AG04450 (cell line): ENCODE measurements around the gene TRPM4. TPM values are rescaled to one million over a fixed set of nuclear protein-coding genes. Genes with fewer than 3 reads are reported as not detected.
"Not testable (repeated sequence)": the region's sequence is repeated elsewhere in the genome, so short reads cannot be mapped to it uniquely, and the experiment has no call there.

Experiments used
- CTCF ChIA-PET: fragments of 300-600, 350-600 bp; formaldehyde crosslinking; extraction: SDS; loops from one replicate; lab custom pipeline; 2022; ENCODE audit warnings: antibody characterized with exemption, inconsistent platforms; lab: Charles Lee
- POLR2A ChIA-PET: fragments of 350-600 bp; formaldehyde crosslinking; extraction: SDS; loops from one replicate; lab custom pipeline; 2021; ENCODE audit warnings: antibody characterized with exemption, inconsistent platforms; lab: Yijun Ruan, JAX
- DNase-seq: peaks from one replicate; pipeline ENCODE4 v3.0.0-alpha.2; 2011; ENCODE audit warnings: low read depth, low spot score
- H3K27ac ChIP-seq: one replicate; pipeline ENCODE4 v1.5.1; 2012; ENCODE audit warnings: low read depth, low read length, control low read depth
- H3K27me3 ChIP-seq: one replicate; pipeline ENCODE4 v1.6.0; 2012; ENCODE audit warnings: low read length; ENCODE audit not compliant: control insufficient read depth, insufficient read depth
- H3K4me3 ChIP-seq: 2 replicates; pipeline ENCODE4 v1.5.1; 2011; ENCODE audit warnings: mild to moderate bottlenecking, low read depth, low read length, control low read depth
- H3K9me3 ChIP-seq: 2 replicates; pipeline ENCODE4 v1.5.1; 2012; ENCODE audit warnings: low read length; ENCODE audit not compliant: control insufficient read depth, insufficient read depth
- CTCF ChIP-seq: IDR thresholded peaks from 2 replicates; pipeline ENCODE4 v1.5.1; 2011; ENCODE audit warnings: low read depth, low read length, control low read depth, inconsistent platforms
- polyA plus RNA-seq: library from polyadenylated mRNA; depleted of rRNA; stranded (reverse); fragments of >200 nt; gene quantifications from 2 replicates; pipeline ENCODE4 v1.2.3, GENCODE V29; 2011

The TRPM4 gene
- polyA plus RNA-seq, 1 experiment, result 4.3 TPM

GRCh38 chr19:49120868-49121267, 36.7 kb upstream of the TRPM4 start:
- POLR2A ChIA-PET, result interaction anchor here (0.8 kb wide), 1 partner anchor 29 kb away, joined by 3 read pairs; no protein-coding TSS in a partner anchor
- no peak for DNase-seq
- peaks cover 5% of the 10 kb centered on the region for H3K27me3 ChIP-seq

GRCh38 chr19:49121841-49122240, 35.8 kb upstream of the TRPM4 start:
- H3K27ac ChIP-seq, H3K27me3 ChIP-seq, H3K9me3 ChIP-seq, H3K4me3 ChIP-seq, POLR2A ChIA-PET, DNase-seq: not testable (repeated sequence)
- CTCF ChIA-PET, result interaction anchor here (1.9 kb wide), 1 partner anchor 25 kb away, joined by 4 read pairs; no protein-coding TSS in a partner anchor

More at GRCh38 chr19:49120868-49121267, 36.7 kb upstream of the TRPM4 start:
- CTCF ChIA-PET, result interaction anchor here (1.4 to 1.9 kb wide), 3 partner anchors 23 to 105 kb away, joined by 4 to 6 read pairs (median 4); no protein-coding TSS in a partner anchor
- no peak overlapping the region for H3K4me3 ChIP-seq
- H3K27ac ChIP-seq, result no peak overlapping the region
- no peaks in the 10 kb centered on the region for H3K9me3 ChIP-seq
- no peak for TF ChIP-seq CTCF

- DNase-seq, POLR2A ChIA-PET, H3K9me3 ChIP-seq, H3K27ac ChIP-seq, H3K27me3 ChIP-seq, H3K4me3 ChIP-seq: not testable (repeated sequence)
- CTCF ChIA-PET, result interaction anchor here (0.6 to 1.5 kb wide), 2 partner anchors 10 kb away, joined by 3 to 5 read pairs; no protein-coding TSS in a partner anchor
Measured at GRCh38 chr19:49123285-49123684, 34.3 kb upstream of the TRPM4 start.

- CTCF ChIA-PET, result interaction anchor here (0.5 kb wide), 1 partner anchor 49 kb away, joined by 3 read pairs; no protein-coding TSS in a partner anchor
- H3K27me3 ChIP-seq, result peaks cover 9% of the 10 kb centered on the region
- no peak overlapping the region for H3K27ac ChIP-seq
- TF ChIP-seq CTCF, result no peak
- H3K4me3 ChIP-seq, result no peak overlapping the region
- peaks cover under 1% of the 10 kb centered on the region; the same call in 1 of the 2 replicates for H3K9me3 ChIP-seq
- no peak for DNase-seq
- POLR2A ChIA-PET, result no interaction called here
Measured at GRCh38 chr19:49125025-49125731, 32.4 kb upstream of the TRPM4 start.

GRCh38 chr19:49126575-49126974, 31.0 kb upstream of the TRPM4 start:
- no peak for TF ChIP-seq CTCF
- Histone ChIP-seq H3K9me3 (peaks cover 4% of the 10 kb centered on the region; the same call in 1 of the 2 replicates), H3K27me3 (peaks cover 9% of the 10 kb centered on the region), H3K4me3 (no peak overlapping the region), H3K27ac (no peak overlapping the region)
- CTCF ChIA-PET, result interaction anchor here (0.6 kb wide), 3 partner anchors 18 to 70 kb away, joined by 4 to 6 read pairs (median 4); no protein-coding TSS in a partner anchor
- POLR2A ChIA-PET, result no interaction called here
- DNase-seq, result no peak

- H3K9me3 ChIP-seq, DNase-seq, POLR2A ChIA-PET, H3K27me3 ChIP-seq, H3K27ac ChIP-seq, H3K4me3 ChIP-seq: not testable (repeated sequence)
- CTCF ChIA-PET, result interaction anchor here (0.6 to 1.8 kb wide), 6 partner anchors 18 to 72 kb away, joined by 4 to 9 read pairs (median 4); no protein-coding TSS in a partner anchor
Measured at GRCh38 chr19:49127225-49127624, 30.4 kb upstream of the TRPM4 start.
